HT1080 (cell line): Measurements from ENCODE around the gene MYCN. TPM values are rescaled to one million over a fixed set of nuclear protein-coding genes. Genes with fewer than 3 reads are reported as not detected.

Experiments
- DNase-seq: peaks from one replicate; pipeline ENCODE4 v3.0.0-alpha.2; 2015; ENCODE audit warnings: low read depth
- total RNA-seq: library from RNA; depleted of rRNA; stranded (reverse); fragments of >200 nt; shearing (Covaris generic); gene quantifications from 2 replicates; pipeline ENCODE4 v1.2.3, GENCODE V29; 2014

Gene MYCN
- total RNA-seq, 1 experiment from 2014 or later, result not detected

- no peak for DNase-seq
Observed at GRCh38 chr2:15974565-15975260, 34.4 kb downstream of the MYCN start.

DNA sequence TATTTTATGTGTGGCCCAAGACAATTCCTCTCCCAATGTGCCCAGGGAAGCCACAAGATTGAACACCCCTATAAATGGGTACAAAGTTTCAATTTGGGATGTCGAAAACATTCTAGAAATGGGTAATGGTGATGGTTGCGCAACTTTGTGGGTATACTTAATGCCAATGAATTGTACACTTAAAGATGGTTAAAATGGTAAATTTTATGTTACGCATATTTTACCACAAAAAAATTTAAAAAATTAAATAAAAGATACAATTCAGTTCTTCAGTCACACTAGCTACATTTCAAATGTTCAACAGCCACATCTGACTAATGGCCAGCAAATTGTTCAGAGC, 34.9 kb downstream of the MYCN start:
- no peak for DNase-seq

- no peak for DNase-seq
Observed at GRCh38 chr2:15975676-15976075, 35.3 kb downstream of the MYCN start.

GRCh38 chr2:15976354-15976753, 36.0 kb downstream of the MYCN start:
- no peak for DNase-seq

GRCh38 chr2:15979051-15979758, 38.9 kb downstream of the MYCN start:
- no peak for DNase-seq

DNA sequence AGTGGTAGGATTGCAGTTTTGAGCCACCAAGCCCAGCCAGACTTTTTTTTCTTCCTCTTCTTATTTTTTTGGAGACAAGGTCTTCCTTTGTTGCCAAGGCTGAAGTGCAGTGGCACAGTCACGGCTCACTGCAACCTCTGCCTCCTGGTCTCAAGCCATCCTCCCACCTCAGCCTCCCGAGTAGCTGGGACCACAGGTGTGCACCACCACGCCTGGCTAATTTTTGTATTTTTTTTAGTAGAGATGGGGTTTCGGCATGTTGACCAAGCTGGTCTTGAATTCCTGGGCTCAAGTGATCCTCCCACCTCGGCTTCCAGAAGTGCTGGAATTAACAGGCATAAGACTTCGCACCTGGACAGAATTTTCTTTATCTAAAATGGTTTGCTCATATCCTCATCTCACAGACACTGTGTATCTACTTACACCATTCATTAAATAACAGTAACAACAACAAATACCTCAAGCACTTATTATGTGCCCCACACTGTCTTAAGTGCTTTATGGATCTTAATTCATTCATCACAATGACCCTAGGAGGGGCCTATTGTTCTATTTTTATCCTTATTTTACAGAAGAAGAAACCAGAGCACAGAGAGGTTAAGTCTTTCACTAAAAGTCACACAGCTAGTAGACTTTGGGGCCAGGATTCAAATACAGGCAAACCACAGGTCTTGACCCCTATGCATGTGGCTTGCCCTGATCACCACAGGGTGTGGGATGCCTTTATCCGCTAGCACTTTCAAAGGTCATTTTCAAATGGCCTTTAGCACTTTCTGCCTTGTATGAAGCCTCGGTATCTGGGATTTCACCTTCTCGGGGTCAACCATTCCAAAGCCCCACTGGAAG, 39.6 kb downstream of the MYCN start:
- no peak for DNase-seq

- DNase-seq, result no peak
Observed at GRCh38 chr2:15980605-15981098, 40.3 kb downstream of the MYCN start.

DNA sequence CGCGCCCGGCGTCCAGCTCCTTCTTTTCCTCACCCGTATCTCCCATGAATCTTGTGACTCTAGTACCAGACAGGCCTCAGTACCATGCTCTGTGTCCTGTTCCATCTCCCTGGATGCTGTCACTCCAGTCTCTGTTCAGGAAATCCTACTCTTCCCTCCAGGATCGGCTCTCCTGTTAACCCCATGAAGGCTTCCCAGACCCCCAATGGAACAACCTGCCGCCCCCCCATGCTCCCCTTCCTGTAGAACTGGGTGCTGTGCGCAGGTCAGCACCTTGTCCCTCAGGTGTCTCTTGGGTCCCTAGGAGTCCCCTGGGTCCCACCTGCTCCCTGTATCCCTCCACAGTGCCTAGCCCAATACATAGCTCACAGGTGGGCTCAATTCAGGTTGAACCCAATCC, 41.3 kb downstream of the MYCN start:
- DNase-seq, result no peak

DNA sequence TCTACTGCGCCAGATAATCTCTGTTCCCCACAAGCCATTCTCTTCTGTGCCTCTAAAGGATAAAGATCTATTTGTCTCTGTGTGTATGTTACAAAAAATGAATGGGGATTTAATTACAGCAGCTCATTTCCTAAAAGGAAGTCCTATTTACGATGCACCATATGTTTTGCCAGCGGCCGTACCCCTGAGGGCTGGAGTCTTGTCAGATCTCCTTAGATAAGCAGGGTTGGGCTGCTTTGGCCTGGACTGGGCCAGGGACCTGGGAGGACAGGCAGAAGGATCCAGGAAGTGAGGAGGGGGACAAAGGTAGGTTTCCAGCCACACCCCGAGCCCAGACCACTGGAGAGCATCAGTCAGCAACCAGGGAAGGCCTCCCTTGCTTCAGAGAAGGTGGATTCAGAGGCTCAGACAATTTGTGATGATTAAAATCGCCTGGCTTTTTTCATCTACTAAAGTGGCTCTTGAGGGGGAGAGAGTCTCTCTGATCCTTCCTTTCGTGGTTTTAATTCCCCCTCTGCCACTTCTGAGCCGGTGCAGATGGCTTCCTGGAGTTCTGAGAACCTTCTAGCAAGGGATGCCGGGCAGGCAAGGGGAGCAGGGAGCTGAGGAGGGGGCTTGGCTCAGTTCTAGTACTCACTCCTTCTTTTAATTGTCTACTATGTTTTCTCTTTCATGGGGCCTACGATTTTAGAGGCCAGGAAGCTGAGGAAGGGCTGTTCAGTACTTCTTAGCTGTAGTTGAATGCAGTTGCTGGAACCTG, 42.1 kb downstream of the MYCN start:
- no peak for DNase-seq

GRCh38 chr2:15983496-15983895, 43.1 kb downstream of the MYCN start:
- DNase-seq, result no peak

DNA sequence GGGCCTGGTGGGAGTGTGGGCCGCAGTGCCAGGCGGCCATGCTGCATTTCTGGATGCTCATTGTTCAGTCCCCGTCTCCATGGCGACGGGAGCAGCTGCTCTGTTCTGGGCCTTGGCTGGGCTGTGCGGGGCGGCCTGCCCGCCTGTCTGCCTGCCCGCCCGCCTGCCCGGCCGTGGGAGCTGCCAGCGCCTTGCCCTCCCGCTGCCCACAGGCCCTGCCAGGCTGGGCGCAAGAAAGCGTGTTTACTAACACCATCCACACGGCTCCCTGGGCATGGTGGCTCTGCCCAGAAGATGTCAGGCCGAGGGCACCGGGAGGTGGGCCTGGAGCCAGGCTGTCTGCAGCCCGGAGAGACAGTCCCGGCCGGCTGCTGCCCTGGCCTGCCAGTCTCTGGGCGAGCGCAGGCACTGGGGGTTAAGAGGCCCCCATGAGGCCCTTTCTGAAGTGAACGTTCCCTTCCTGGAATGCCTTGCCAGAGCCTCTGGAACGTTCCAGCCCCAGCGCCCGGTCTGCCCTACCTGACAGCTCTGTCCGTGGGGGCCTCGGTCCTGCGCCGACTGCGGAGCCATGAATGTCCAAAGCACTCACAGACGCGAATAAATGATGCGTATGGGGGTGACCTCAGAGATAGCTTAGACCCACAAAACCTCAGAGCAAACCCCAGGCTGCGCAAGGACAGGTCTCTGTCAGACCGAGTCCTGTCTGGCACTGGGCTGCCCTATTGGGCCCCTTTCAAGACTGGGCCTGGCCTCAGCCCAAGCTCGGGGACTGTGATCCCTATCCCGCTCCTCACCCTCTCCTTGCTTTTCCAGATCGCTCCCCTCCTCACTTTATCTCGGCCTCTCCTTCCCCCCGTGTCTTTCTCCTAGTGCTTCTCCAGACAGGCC, 44.3 kb downstream of the MYCN start:
- DNase-seq, result no peak

DNA sequence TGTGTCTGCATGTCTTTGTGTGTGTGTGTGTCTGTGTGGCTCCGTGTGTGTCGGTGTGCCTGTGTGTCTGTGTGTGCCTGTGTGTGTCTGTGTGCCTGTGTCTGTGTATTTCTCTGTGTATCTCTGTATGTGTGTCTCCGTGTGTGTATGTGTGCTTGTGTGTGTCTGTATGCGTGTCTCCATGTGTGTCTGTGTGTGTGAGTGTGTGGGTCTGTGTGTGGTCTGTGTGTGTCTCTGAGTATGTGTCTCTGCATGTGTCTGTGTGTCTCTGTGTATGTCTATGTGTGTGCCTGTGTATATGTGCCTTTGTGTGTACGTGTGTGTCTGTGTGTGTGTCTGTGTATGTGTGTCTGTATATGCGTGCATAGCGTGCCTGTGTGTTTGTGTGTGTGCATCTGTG, 45.2 kb downstream of the MYCN start:
- no peak for DNase-seq

DNA sequence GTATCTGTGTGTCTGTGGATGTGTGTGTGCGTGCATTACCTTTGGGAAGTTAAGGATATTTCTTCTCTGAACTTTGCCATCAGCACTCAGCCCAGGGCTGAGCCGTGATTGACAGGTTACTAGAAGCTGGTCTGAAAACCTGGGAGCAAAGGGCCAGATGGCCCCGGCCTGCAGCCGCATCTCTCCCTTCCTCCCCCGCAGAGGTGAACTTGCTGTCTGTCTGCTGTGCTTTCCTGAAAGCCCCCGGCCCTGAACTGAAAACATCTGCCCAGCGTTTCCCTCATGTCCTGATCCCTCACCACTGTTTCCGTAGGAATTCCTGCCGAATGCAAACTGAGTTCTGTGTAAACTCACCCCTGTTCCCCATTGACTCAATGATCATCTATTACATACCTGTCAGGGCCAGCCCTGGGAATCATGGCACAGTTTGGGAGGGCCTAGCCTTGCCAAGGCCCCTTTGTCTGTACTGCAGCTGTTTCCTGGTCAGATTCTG, 45.8 kb downstream of the MYCN start:
- no peak for DNase-seq

DNA sequence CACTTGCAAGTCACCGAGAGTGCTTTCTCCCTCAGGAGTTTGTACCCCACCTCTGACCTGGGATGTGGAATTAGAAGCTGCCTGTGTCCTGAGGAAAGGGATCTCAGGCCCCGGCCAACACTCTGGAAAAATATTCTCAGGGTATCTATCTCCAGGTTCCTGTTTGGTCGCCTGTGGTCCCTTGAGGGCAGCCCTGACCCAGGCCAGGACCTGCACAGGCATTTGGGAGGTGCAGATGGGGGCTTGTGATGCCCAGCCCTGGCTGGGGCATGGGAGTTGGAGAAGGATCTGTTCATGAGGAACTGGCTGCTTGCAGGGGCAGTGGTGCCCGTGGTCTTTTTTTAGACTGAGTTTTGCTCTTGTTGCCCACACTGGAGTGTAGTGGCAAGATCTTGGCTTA, 46.3 kb downstream of the MYCN start:
- DNase-seq, result no peak

GRCh38 chr2:15988733-15989132, 48.4 kb downstream of the MYCN start:
- DNase-seq, result no peak

DNA sequence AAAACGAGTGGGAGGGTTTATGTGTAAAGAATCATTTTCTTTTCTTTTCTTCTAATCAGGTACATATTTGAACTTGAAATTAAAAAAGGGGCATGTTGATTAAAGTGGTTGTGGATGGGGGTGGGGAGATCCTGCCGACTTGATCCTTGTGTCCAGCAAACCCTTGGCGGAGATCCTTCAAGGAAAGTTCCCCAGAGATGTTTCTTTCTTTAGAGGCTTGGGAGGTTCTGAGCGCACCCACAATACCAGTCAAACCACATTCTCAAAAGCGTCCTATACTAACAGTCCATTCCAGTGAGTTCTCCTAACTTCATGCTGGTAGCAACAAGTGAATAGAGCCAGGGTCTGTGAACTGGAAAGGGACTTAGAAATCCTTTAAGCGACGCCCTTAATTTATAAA, 49.2 kb downstream of the MYCN start:
- no peak for DNase-seq

GRCh38 chr2:15990151-15991101, 50.1 kb downstream of the MYCN start:
- DNase-seq, result no peak

DNA sequence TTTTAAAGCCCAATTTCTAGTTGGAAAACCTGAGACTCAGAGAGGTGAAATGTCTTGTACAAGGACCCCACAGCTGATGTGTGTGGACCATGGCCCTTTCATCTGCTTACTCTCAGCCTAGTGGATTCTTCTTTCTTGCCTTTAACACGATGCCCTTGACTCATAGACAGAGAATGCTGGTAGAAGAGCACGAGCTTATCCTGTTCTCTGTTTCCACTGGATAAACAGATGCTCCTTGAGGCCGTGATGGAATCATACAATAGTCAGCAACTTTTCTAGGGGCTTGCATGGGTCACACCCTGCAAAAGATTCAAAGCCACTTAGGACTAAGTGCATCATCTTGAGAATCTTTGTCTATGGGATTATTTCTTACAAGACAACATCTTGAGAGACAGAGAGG, 50.9 kb downstream of the MYCN start:
- DNase-seq, result no peak
